GM21576 (cell line): ENCODE data around the gene ATP2B2.
"Not testable (repeated sequence)": the region's sequence is repeated elsewhere in the genome, so short reads cannot be mapped to it uniquely, and the experiment has no call there.

Experiments
- ATAC-seq: cut with Tn5 transposase; IDR thresholded peaks from one replicate; pipeline ENCODE4 v1.9.1; 2021; ENCODE audit warnings: mild to moderate bottlenecking, moderate library complexity; ENCODE audit not compliant: unreplicated experiment

The ATP2B2 gene

GRCh38 chr3:10389339-10389738 lies 116.0 kb downstream of the ATP2B2 start:
- ATAC-seq, result no peak

- no peak for ATAC-seq
Measured at GRCh38 chr3:10387881-10388609, 117.3 kb downstream of the ATP2B2 start.

- ATAC-seq, result no peak
Measured at GRCh38 chr3:10386121-10386520, 119.3 kb downstream of the ATP2B2 start.

GRCh38 chr3:10384541-10385360 lies 120.6 kb downstream of the ATP2B2 start:
- ATAC-seq, result no peak

- no peak for ATAC-seq
Measured at GRCh38 chr3:10383850-10384248, 121.5 kb downstream of the ATP2B2 start.

- no peak for ATAC-seq
Measured at GRCh38 chr3:10382892-10383849, 122.2 kb downstream of the ATP2B2 start.

- ATAC-seq, result not testable (repeated sequence)
Measured at GRCh38 chr3:10382445-10382844, 122.9 kb downstream of the ATP2B2 start.

GRCh38 chr3:10381336-10381735 lies 124.0 kb downstream of the ATP2B2 start:
- no peak for ATAC-seq

- ATAC-seq, result no peak
Measured at GRCh38 chr3:10380906-10381305, 124.5 kb downstream of the ATP2B2 start.

- ATAC-seq, result no peak
Measured at GRCh38 chr3:10379961-10380360, 125.4 kb downstream of the ATP2B2 start.

- ATAC-seq, result no peak
Measured at GRCh38 chr3:10379161-10379560, 126.2 kb downstream of the ATP2B2 start.

GRCh38 chr3:10378742-10379141 lies 126.6 kb downstream of the ATP2B2 start:
- ATAC-seq, result no peak

GRCh38 chr3:10378246-10378645 lies 127.1 kb downstream of the ATP2B2 start:
- ATAC-seq, result no peak

- ATAC-seq, result no peak
Measured at GRCh38 chr3:10377148-10377725, 128.1 kb downstream of the ATP2B2 start.

GRCh38 chr3:10376353-10376752 lies 129.0 kb downstream of the ATP2B2 start:
- ATAC-seq, result no peak

- ATAC-seq, result no peak
Measured at GRCh38 chr3:10375296-10376053, 129.9 kb downstream of the ATP2B2 start.

- ATAC-seq, result no peak
Measured at GRCh38 chr3:10374311-10374710, 131.1 kb downstream of the ATP2B2 start.

- no peak for ATAC-seq
Measured at GRCh38 chr3:10373686-10374261, 131.6 kb downstream of the ATP2B2 start.

GRCh38 chr3:10371789-10372188 lies 133.6 kb downstream of the ATP2B2 start:
- no peak for ATAC-seq

- ATAC-seq, result no peak
Measured at GRCh38 chr3:10371167-10371566, 134.2 kb downstream of the ATP2B2 start.
